Gastrocnemius medialis (tissue), 4 donors: Measurements from ENCODE around the gene HTT. TPM values are rescaled to one million over a fixed set of nuclear protein-coding genes. Genes with fewer than 3 reads are reported as not detected.

Source experiments
- ATAC-seq, 2 donors: fragments of 150-250 bp; one replicate each; pipeline ENCODE4 v1.9.1; 2016
- DNase-seq, 2 donors: peaks; one replicate each; pipeline ENCODE4 v3.0.0-alpha.2; 2019
- H3K27ac ChIP-seq, 4 donors: fragments of 200-600 bp; sonication (generic); 1 replicate in 1 of 4; 2 replicates in 3 of 4; pipeline ENCODE4 v1.5.1; 2016 to 2018; ENCODE audit warnings: mild to moderate bottlenecking in 2 of 4, moderate library complexity in 1 of 4
- H3K27me3 ChIP-seq, 3 donors: fragments of 200-600 bp; sonication (generic) in 2 of 3; 1 replicate in 1 of 3; 2 replicates in 2 of 3; pipeline versions ENCODE4 v1.5.1 to v1.6.0; 2016 to 2019; ENCODE audit warnings: mild to moderate bottlenecking in 1 of 3, moderate library complexity in 1 of 3
- H3K36me3 ChIP-seq, 2 donors: fragments of 200-600 bp; sonication (generic) in 1 of 2; one replicate each; pipeline ENCODE4 v1.5.1; 2017 to 2018
- H3K4me1 ChIP-seq, 2 donors: fragments of 200-600 bp; sonication (generic) in 1 of 2; one replicate each; pipeline ENCODE4 v1.5.1; 2016 to 2017; ENCODE audit warnings: mild to moderate bottlenecking in 2 of 2
- H3K4me3 ChIP-seq, 4 donors: fragments of 200-600 bp; sonication (generic) in 3 of 4; 1 replicate in 1 of 4; 2 replicates in 3 of 4; pipeline ENCODE4 v1.5.1; 2016 to 2019; ENCODE audit warnings: mild to moderate bottlenecking in 2 of 4
- H3K9me3 ChIP-seq, 3 donors: fragments of 200-600 bp; sonication (generic) in 2 of 3; 1 replicate in 1 of 3; 2 replicates in 2 of 3; pipeline ENCODE4 v1.5.1; 2016 to 2019
- POLR2A ChIP-seq, 2 donors: fragments of 450-650 bp; IDR thresholded peaks; one replicate each; pipeline ENCODE4 v1.6.1; 2017; ENCODE audit warnings: antibody characterized with exemption in 2 of 2, mild to moderate bottlenecking in 2 of 2, moderate library complexity in 2 of 2
- in situ Hi-C, 4 donors: fragments of 200-750 bp; cut with MboI; loops; one replicate each; pipeline versions ENCODE4 v1.15.0 to v1.8.0; 2017; ENCODE audit warnings: low sequenced_read_pairs in 4 of 4
- intact Hi-C: fragments of 100-400 bp; cut with DNase I; formaldehyde crosslinking; loops from one replicate; pipeline ENCODE4 v1.15.1; 2023; ENCODE audit warnings: low total_unique reads
- total RNA-seq, 4 donors: library from RNA; depleted of rRNA; stranded (reverse); fragments of >200 nt; gene quantifications; one replicate each; pipeline versions ENCODE4 v1.1.0 to v1.2.3, GENCODE V29; 2016
- TF ChIP-seq, protein P1 (sequence below), 5 experiments: fragments of 450-650 bp in 3 of 5; fragments of 200-600 bp in 2 of 5; sonication (generic) in 2 of 5; IDR thresholded peaks in 4 of 5; conservative IDR thresholded peaks in 1 of 5; 1 replicate in 4 of 5; 2 replicates in 1 of 5; pipeline ENCODE4 v1.5.1; 2016 to 2019; ENCODE audit warnings: antibody characterized with exemption in 5 of 5, mild to moderate bottlenecking in 3 of 5, moderate library complexity in 3 of 5

Gene HTT
- total RNA-seq, 4 donors from 2014 or later: 23.5 to 73.0 (median 51.1) TPM

GRCh38 chr4:3218824-3219760, 144.6 kb downstream of the HTT start:
- no peak for ATAC-seq
- Histone ChIP-seq H3K27ac (peak overlapping the region in 3 of 4 donors; percentile 71 to 81 (median 81)), H3K9me3 (no peaks in the 10 kb centered on the region), H3K36me3 (peaks cover 0 to 62% of the 10 kb centered on the region in 2 donors), H3K27me3 (no peaks in the 10 kb centered on the region), H3K4me1 (peaks cover 18 to 23% of the 10 kb centered on the region in 2 donors), H3K4me3 (no peak overlapping the region)
- in situ Hi-C loops (loop anchor here in 1 of 4 donors (25.0 kb wide), 1 partner anchor 243 kb away; the partner anchor contains the start of gene DOK7), intact Hi-C loops (no loop called here)
- TF ChIP-seq, protein P1, sequence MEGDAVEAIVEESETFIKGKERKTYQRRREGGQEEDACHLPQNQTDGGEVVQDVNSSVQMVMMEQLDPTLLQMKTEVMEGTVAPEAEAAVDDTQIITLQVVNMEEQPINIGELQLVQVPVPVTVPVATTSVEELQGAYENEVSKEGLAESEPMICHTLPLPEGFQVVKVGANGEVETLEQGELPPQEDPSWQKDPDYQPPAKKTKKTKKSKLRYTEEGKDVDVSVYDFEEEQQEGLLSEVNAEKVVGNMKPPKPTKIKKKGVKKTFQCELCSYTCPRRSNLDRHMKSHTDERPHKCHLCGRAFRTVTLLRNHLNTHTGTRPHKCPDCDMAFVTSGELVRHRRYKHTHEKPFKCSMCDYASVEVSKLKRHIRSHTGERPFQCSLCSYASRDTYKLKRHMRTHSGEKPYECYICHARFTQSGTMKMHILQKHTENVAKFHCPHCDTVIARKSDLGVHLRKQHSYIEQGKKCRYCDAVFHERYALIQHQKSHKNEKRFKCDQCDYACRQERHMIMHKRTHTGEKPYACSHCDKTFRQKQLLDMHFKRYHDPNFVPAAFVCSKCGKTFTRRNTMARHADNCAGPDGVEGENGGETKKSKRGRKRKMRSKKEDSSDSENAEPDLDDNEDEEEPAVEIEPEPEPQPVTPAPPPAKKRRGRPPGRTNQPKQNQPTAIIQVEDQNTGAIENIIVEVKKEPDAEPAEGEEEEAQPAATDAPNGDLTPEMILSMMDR (IDR thresholded peaks at IDR 0.05 in 4 of 5, conservative IDR thresholded peaks at IDR 0.05 in 1 of 5): no peak
- no peak for TF ChIP-seq POLR2A (IDR thresholded peaks at IDR 0.05)
- no peak for DNase-seq

- Histone ChIP-seq H3K27ac (peak overlapping the region; percentile 69 to 81 (median 76)), H3K4me3 (no peak overlapping the region), H3K9me3 (no peaks in the 10 kb centered on the region), H3K27me3 (no peaks in the 10 kb centered on the region), H3K4me1 (peaks cover 18 to 23% of the 10 kb centered on the region in 2 donors), H3K36me3 (peaks cover 0 to 58% of the 10 kb centered on the region in 2 donors)
- in situ Hi-C loops: loop anchor here in 1 of 4 donors (25.0 kb wide), 1 partner anchor 242 kb away; the partner anchor contains the start of gene DOK7
- ATAC-seq: no peak
- no peak for DNase-seq
- intact Hi-C loops: loop anchor here (2.0 to 5.0 kb wide), 3 partner anchors 73 to 265 kb away; partner anchors contain the start of genes DOK7 and RGS12
- TF ChIP-seq, protein P1 (IDR thresholded peaks at IDR 0.05 in 4 of 5, conservative IDR thresholded peaks at IDR 0.05 in 1 of 5): no peak
- TF ChIP-seq POLR2A (IDR thresholded peaks at IDR 0.05): no peak
These were observed 145.4 kb downstream of the HTT start for GRCh38 chr4:3219761-3220475.

GRCh38 chr4:3220476-3221183, 146.1 kb downstream of the HTT start:
- intact Hi-C loops (loop anchor here (1.0 to 5.0 kb wide), 4 partner anchors 16 to 264 kb away; partner anchors contain the start of genes DOK7 and RGS12), in situ Hi-C loops (loop anchor here in 1 of 4 donors (25.0 kb wide), 1 partner anchor 242 kb away; the partner anchor contains the start of gene DOK7)
- Histone ChIP-seq H3K4me3 (no peak overlapping the region), H3K4me1 (peaks cover 18 to 23% of the 10 kb centered on the region in 2 donors), H3K27ac (peak overlapping the region; percentile 69 to 81 (median 76)), H3K9me3 (no peaks in the 10 kb centered on the region), H3K27me3 (no peaks in the 10 kb centered on the region), H3K36me3 (peaks cover 0 to 56% of the 10 kb centered on the region in 2 donors)
- no peak for TF ChIP-seq POLR2A (IDR thresholded peaks at IDR 0.05)
- peak; percentile 56 to 71 for ATAC-seq
- peak; percentile 40 to 75 for DNase-seq

DNA sequence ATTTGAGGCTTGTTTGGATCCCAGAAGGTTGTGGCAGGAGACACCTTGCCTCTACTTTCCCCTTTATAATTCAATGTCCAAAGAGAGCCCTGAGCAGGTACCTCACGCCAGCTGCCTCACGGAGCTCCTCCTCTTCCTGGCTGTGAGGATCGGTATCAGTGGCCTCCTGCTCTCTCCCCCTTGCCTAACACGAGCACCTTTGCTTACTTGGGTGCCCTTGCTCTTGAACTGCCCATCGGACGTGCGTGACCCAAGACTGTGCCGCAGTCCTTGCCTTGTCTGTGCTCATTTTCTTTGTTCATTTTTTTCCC, 146.7 kb downstream of the HTT start:
- peak in 1 of 2 donors; percentile 73 for DNase-seq
- H3K27ac ChIP-seq: peak overlapping the region; percentile 69 to 81 (median 76)
- H3K36me3 ChIP-seq: peaks cover 0 to 56% of the 10 kb centered on the region in 2 donors
- intact Hi-C loops: loop anchor here (1.0 to 5.0 kb wide), 4 partner anchors 17 to 264 kb away; partner anchors contain the start of genes DOK7 and RGS12
- ATAC-seq: peak; percentile 22 to 61
- H3K4me1 ChIP-seq: peaks cover 18 to 23% of the 10 kb centered on the region in 2 donors
- H3K27me3 ChIP-seq: no peaks in the 10 kb centered on the region
- no peaks in the 10 kb centered on the region for H3K9me3 ChIP-seq
- H3K4me3 ChIP-seq: no peak overlapping the region
- in situ Hi-C loops: loop anchor here in 1 of 4 donors (25.0 kb wide), 1 partner anchor 241 kb away; the partner anchor contains the start of gene DOK7
- TF ChIP-seq, protein P1 (IDR thresholded peaks at IDR 0.05 in 4 of 5, conservative IDR thresholded peaks at IDR 0.05 in 1 of 5): no peak
- TF ChIP-seq POLR2A (IDR thresholded peaks at IDR 0.05): no peak
